Right ventricle myocardium superior (tissue), 1 donor: ENCODE results near the gene XKR3. TPM values are rescaled to one million over a fixed set of nuclear protein-coding genes. Genes with fewer than 3 reads are reported as not detected.
"Not testable (repeated sequence)": the region's sequence is repeated elsewhere in the genome, so short reads cannot be mapped to it uniquely, and the experiment has no call there.

Experiments used
- ATAC-seq: fragments of 200-7000 bp; cut with Tn5 transposase; one replicate; pipeline ENCODE4 v1.9.1; 2020; ENCODE audit warnings: mild to moderate bottlenecking; ENCODE audit not compliant: poor library complexity
- DNase-seq: peaks from one replicate; pipeline ENCODE4 v3.0.0-alpha.2; 2020
- intact Hi-C: fragments of 100-400 bp; cut with DNase I; formaldehyde crosslinking; loops from one replicate; pipeline ENCODE4 v1.11.2; 2022
- long read RNA-seq: library from polyadenylated mRNA; unstranded; transcript quantifications from one replicate; pipeline ENCODE4 v2.0.0, GENCODE V29; 2021
- total RNA-seq: library from RNA; stranded (reverse); fragmentation: NEBNext Ultra II Directional; extraction: Animal tissue kit (Norgen Biotek cat#: 25700); gene quantifications from one replicate; pipeline ENCODE4 v1.2.1, GENCODE V29; 2021
- donor health status: DM: no; HTN: yes; CAD: no; lungs with severe emphysema.

Gene XKR3
- total RNA-seq, result not detected
- long read RNA-seq, result 0 reads

DNA sequence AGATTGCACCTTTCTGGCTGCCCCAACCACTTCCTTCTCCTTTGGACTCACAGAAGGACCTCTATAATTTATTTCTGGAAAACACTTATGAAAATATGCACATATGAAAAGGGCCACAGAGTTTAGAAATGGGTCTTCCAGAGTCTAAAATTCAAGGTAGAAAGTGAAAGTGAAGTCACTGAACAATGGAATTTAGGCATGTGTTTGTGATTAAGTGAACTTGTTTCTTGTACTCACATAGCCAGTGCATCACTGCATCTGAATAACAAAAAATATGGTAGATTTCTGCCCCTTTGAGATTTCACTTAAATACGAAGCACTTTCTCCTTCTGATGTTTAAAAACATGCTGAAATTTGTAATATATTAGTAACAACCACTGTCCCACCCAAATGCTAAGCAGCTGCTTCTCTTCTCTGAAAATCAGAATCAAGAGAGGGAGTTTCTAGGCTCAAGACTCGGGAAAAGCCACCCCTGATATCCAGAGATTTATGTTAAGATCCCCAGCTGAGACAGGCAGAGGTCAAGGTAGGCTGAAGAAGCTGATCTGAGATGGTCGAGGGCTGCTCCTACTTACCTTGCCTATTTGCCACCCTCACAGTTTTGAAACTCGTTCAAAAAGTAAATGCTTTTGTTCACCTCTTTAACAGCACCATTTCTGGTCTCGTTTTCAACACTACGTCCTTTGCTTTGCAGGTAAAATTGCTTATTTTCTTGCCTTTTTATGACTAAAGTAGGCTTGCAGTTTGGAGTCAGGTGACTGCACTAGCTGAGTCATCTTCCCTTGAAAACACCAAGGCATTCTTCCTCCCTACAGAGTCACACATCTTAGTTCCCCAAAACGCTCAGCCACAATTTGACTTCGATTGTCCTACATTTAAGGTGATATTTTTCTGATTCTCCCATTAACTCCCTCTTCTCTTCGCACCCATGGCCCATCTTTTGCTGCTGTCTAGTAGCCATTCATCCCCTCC lies at the start of gene XKR3:
TSS of gene XKR3 (minus strand) at position 696 of the 972 bp plus-strand sequence. CDS start 17,338 bp downstream, outside the sequence.
- DNase-seq (no peak), ATAC-seq (no peak)
- intact Hi-C loops, result no loop called here

- ATAC-seq, intact Hi-C loops, DNase-seq: not testable (repeated sequence)
Observed at GRCh38 chr22:16869640-16870039, 44.4 kb upstream of the XKR3 start.

DNA sequence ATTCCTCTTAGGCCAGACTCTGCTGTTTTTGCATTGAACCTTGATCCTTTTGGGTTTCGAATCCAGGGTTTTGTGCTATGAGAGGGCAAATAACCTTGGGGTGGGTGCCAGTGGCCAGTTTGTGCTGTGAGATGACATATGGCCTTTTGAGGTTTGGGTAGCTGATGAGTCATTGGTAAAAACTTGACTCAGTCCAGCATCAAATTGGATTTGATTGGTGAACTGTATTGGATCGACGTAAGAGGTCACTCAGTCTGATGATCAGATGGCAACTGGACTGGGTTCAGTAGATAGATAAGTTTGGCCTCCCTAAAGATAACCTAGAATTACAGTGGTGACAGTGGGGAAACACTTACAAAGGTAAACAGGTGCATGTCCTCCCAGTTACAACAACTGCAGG lies 41.0 kb upstream of the XKR3 start:
- intact Hi-C loops, result no loop called here
- no peak for ATAC-seq
- DNase-seq, result no peak

DNA sequence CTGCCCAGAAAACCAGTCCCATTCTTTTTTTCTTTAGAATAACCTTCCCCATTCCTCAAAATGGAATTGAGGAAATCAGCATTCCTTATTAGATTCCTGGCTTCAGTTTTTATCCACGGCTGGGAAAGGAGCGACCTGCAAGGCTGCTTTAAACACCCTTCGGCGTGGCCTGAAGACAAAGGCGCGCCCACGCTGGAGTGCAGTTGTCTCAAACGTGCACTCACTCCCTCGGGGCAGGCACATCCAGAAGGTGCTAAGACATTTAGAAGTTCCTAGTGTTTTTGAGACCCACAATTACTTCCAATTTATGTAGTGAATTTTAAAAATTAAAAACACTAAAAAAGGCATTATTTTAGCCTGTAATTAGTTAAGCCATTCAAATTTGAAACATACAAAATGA lies 31.6 kb upstream of the XKR3 start:
- intact Hi-C loops, DNase-seq, ATAC-seq: not testable (repeated sequence)

DNA sequence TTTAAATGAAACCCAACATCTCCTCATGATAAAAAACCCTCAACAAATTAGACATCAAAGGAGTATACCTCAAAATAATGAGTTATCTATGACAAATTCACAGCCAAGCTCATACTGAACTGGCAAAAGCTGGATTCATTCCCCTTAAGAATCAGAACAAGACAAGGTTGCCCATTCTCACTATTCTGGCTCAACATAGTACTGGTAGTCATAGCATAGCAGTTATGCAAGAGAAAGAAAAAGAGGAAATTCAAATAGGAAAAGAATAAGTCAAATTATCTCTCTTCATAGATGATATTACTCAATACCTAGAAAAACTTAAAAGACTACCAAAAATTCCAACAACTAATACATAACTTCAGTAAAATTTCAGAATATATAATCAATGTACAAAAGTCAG lies 29.4 kb upstream of the XKR3 start:
- intact Hi-C loops, result no loop called here
- ATAC-seq, result no peak
- DNase-seq, result no peak

DNA sequence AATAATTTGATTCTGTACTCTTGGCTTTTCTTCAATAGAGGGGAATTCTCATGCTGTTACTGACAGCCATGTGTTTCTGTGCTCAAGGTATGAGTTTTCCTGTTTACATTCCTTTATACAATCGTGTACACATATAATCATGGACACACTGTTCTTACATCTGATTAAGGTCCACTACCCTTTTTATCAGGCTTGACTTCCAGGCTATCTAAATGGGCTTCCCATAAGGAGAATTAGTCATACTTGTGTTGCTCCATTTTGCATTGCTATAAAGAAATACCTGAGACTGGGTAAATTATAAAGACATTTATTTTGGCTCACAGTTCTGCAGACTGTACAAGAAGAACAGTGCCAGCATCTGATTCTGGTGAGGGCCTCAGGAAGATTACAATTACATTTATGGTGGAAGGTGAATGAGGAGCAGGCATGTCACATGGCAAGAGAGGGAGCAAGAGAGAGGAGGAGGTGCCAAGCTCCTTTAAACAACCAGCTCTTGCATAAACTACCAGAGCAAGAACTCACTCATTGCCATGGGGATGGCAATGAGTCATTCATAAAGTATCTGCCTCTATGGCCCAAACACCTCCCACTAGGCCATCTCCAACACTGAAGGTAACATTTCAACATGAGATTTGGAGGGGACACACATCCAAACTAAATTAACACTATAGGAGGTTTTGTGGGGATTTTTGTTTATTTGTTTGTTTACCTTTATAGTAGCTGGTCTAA lies 26.2 kb upstream of the XKR3 start:
- intact Hi-C loops, ATAC-seq: not testable (repeated sequence)

GRCh38 chr22:16847271-16847670 lies 22.1 kb upstream of the XKR3 start:
- DNase-seq (no peak), ATAC-seq (no peak)
- intact Hi-C loops, result no loop called here

More for the DNA sequence above, 26.2 kb upstream of the XKR3 start:
- not testable (repeated sequence) for DNase-seq

DNA sequence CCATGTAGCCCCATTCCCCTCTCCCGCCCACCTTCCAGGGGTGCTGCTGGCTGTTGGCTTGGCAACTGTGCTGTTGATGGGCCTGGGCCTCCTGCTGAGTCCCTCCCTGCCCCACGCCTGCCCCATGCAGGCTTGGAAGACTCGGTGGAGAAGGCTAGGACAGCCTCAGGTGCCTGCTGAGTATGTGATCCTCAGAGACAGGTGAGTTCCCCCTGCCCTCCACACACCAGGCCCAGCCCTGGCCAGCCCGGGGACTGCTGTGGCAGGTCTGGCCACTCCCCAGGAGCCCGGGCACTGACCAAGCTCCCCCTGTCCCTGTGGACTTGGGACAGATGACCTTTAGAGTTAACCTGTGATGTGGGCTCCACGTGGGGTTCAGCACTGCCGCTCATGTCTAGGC lies 20.7 kb upstream of the XKR3 start:
- intact Hi-C loops, result no loop called here
- ATAC-seq (no peak), DNase-seq (no peak)

DNA sequence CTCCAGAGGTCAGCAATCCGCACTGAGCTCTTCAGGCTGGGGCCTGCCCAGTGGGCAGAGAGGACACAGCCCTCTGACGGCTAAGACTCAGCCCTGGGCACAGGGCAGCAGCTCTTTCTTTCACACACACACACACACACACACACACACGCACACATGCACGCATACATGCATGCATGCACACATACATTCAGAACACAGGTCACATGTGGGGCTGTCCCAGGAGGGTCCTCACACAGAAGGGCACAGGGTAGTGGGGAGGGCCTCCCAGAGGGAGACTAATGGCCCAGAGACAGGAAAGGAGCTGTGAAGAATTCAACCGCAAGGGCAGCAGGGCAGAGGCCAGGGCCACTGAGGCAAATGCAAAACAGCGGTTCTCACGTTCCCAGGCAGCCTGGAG lies 20.3 kb upstream of the XKR3 start:
- intact Hi-C loops, result no loop called here
- DNase-seq, result no peak
- ATAC-seq, result no peak

- no peak for DNase-seq
- intact Hi-C loops, result no loop called here
- no peak for ATAC-seq
Observed at GRCh38 chr22:16844529-16844928, 19.3 kb upstream of the XKR3 start.

DNA sequence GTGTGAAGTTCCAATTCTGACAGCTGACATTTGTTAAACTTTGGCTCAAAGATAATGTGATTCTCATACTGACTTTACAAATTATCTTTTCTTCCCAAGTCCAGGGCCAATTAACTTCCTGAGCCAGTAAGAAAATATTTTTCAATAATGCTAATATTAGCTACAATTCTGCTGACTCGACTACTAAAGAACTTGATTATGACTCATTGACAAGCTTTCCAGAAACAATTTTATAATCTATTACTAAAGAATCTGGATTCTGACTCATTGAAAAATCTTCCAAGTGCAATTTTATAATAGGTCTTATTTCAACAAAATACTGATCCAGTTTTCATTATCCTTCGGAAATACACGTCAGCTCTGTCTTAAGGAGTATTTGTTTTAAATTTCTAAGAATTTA lies 12.9 kb upstream of the XKR3 start:
- no peak for DNase-seq
- intact Hi-C loops, result no loop called here
- ATAC-seq, result no peak

DNA sequence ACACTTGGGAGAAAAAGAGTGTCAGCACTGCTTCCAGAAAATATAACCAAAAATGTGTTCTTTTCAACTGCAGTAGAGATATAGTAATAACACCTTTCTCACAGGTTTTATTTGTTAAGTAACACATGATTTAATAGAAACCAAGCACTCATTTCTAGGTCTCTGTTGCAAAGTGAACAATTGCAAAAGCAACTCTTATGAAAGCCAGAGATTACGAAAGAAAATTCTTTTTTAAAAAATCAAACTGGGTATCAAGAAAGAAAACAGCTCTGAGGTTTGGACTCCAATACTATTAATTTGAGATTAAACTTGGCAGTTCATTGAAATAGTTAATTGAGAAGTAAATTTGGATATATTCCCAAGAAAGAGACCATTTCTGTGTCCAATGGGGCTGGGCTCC lies 9.8 kb upstream of the XKR3 start:
- ATAC-seq, result no peak
- intact Hi-C loops, result no loop called here
- DNase-seq, result no peak

DNA sequence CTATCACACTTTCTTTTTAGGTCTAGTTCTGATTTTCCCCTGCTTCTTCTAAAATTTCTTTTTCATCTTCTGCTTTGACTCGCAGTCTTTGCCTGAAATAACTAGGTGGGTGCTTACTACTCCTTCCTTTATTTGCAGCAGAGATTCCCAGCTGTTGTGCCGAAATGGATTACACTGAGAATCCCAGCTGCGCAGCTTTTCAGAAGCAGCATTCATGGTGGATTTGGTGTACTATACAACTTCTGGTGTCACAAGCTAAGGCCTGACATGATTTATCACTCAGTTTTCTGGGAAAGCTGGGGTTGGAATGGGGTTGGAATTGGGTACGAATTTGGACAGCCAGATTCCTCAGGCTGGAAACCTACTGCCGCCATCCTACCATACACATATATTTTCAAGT lies 6.0 kb upstream of the XKR3 start:
- ATAC-seq, result no peak
- DNase-seq, result no peak
- intact Hi-C loops, result no loop called here

DNA sequence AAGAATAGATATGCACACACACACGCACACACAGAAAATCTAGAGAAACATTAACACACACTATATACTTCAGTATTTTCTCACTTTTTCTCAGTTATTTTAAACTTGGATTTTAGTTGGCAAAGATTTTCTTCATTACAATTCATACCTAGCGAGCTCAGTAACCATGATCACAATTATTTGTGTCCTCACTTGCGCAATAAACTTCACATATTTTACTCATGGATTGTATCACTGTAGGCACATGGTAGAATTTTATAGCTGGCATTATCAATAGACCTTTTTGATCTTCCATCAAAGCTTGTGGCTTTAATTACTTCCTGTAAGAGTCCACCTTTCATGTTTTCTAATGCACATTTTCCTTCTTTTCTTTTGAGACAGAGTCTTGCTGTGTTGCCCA lies 4.8 kb upstream of the XKR3 start:
- DNase-seq (no peak), ATAC-seq (no peak)
- intact Hi-C loops, result no loop called here

GRCh38 chr22:16828876-16829275 lies 3.7 kb upstream of the XKR3 start:
- DNase-seq (no peak), ATAC-seq (no peak)
- intact Hi-C loops, result no loop called here

DNA sequence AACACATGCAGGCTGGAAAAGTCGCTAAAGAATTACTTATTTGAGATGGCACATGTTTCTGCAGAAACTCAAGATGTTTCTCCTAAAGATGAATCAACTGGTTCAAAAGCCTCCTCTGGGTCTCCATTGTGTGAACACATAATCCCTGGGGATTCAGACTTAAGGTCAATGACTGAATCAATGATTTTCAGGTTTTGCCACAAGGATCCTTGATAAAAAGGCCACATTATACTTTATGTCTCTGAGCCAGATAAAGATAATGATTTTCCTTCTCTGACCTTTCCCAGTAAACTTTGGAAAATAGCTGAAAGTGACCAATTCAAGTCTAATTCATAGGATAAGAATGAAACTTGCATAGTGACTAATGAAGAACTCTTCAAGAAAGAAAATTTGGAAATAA lies 2.3 kb upstream of the XKR3 start:
- ATAC-seq, result no peak
- intact Hi-C loops, result no loop called here
- no peak for DNase-seq

- DNase-seq (no peak), ATAC-seq (peak; percentile 57)
- intact Hi-C loops, result no loop called here
Observed at GRCh38 chr22:16819249-16819648, 6.0 kb downstream of the XKR3 start.

- DNase-seq (no peak), ATAC-seq (peak; percentile 22)
- intact Hi-C loops, result no loop called here
Observed at GRCh38 chr22:16818538-16818937, 6.7 kb downstream of the XKR3 start.

DNA sequence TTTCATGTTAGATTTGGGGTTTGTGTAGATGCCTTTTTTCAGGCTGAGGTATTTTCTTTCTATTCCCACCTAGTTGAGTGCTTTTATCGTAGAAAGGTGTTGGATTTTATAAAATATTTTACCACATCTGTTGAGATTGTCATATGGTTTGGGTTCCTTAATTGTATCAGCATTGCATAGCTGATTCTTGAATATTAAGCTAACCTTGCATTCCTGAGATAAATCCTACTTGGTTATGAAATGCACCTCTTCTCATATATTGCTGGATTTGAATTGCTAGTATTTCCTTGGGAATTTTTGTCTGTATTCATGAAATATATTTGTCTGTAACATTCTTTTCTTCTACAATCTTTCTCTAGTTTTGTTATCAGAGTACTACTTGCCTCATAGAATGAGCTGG lies 10.1 kb downstream of the XKR3 start:
- no peak for ATAC-seq
- intact Hi-C loops, result no loop called here
- DNase-seq, result no peak
